ENCODE data around the gene PTPRD.

PTPRD gene

GRCh38 chr9:8835291-8835690 lies 1777.5 kb downstream of the PTPRD start:
- Histone ChIP-seq H3K4me3 (ENCODE audit: low read depth, low read length) (no peak overlapping the region), H3K4me1 (ENCODE audit: control insufficient read depth, insufficient read depth, low read length) (no peaks in the 10 kb centered on the region), H3K36me3 (ENCODE audit: control insufficient read depth in 2 of 2, insufficient read depth in 1 of 2, low read length in 2 of 2) (no peaks in the 10 kb centered on the region), H3K27ac (ENCODE audit: extremely low read depth, low read depth, low read length) (no peak overlapping the region), H3K9me3 (ENCODE audit: control insufficient read depth, insufficient read depth, low read depth, low read length) (no peaks in the 10 kb centered on the region)
- no peak for TF ChIP-seq PRDM4 (tag by site-specific recombination; IDR thresholded peaks at IDR 0.05)
- TF ChIP-seq OVOL3 (tag by site-specific recombination; IDR thresholded peaks at IDR 0.05), result no peak
- TF ChIP-seq ZNF629 (tag by site-specific recombination; IDR thresholded peaks at IDR 0.05), result no peak
- no peak for TF ChIP-seq KLF7 (tag by site-specific recombination; IDR thresholded peaks at IDR 0.05; ENCODE audit: borderline replicate concordance)
- no peak for TF ChIP-seq PRDM1 (tag by site-specific recombination; IDR thresholded peaks at IDR 0.05)
- TF ChIP-seq ZSCAN30 (tag by site-specific recombination; IDR thresholded peaks at IDR 0.05), result no peak
- no peak for TF ChIP-seq ZNF776 (tag by site-specific recombination; IDR thresholded peaks at IDR 0.05; ENCODE audit: borderline replicate concordance)
- ChIA-PET CTCF (interaction anchor here (0.7 kb wide), 1 partner anchor 9 kb away, joined by 3 read pairs; no protein-coding TSS in a partner anchor), POLR2A (no interaction called here)

DNA sequence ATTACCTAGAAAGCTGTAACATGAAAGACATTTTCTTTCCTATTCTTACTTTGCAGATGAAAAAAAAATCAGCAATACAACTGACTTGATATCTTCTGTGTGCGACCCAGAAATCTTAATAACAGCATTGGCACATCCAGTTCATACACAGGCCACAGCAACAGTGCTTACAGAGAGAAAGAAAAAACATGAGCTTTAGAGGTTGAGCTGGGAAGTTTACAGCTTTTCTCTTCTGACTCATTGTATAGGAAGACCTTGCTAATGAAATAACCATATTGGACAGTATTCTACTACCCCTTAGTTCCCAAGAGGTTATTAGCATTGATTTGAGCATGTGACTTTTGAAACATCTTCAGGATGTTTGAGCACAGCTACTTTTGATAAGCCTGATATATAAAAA lies 1779.8 kb downstream of the PTPRD start:
- H3K27ac ChIP-seq (ENCODE audit: extremely low read depth, low read depth, low read length), result no peak overlapping the region
- POLR2A ChIA-PET, result interaction anchor here (0.8 kb wide), 1 partner anchor 14 kb away, joined by 3 read pairs; no protein-coding TSS in a partner anchor
- TF ChIP-seq PRDM1 (tag by site-specific recombination; IDR thresholded peaks at IDR 0.05) (no peak), ZNF747 (tag by site-specific recombination; IDR thresholded peaks at IDR 0.05) (no peak), WT1 (tag by site-specific recombination; IDR thresholded peaks at IDR 0.05) (no peak)
- CTCF ChIA-PET, result interaction anchor here (0.5 kb wide), 1 partner anchor 172 kb away, joined by 3 read pairs; no protein-coding TSS in a partner anchor
- no peak overlapping the region for H3K4me3 ChIP-seq (ENCODE audit: low read depth, low read length)
- H3K9me3 ChIP-seq (ENCODE audit: control insufficient read depth, insufficient read depth, low read depth, low read length), result no peaks in the 10 kb centered on the region
- no peaks in the 10 kb centered on the region for H3K36me3 ChIP-seq (ENCODE audit: control insufficient read depth in 2 of 2, insufficient read depth in 1 of 2, low read length in 2 of 2)
- no peaks in the 10 kb centered on the region for H3K4me1 ChIP-seq (ENCODE audit: control insufficient read depth, insufficient read depth, low read length)

DNA sequence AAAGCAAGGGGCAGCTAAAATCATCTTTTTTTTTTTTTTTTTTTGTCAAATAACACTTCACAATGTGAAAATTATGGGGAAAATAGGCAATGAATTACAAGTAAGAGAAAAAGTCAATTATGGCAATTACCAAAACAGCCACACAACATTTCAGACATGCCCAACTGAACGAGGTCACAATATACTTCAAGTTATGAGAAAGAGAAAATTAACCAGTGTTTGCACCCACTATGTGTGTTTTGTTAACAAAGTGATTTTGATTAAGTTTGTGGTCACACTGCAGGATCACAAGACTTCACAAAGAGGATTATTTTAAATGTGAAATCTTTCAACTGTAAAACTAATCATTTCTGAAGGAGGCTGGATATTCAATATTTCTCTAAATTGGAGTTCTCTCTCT lies 1780.4 kb downstream of the PTPRD start:
- Histone ChIP-seq H3K27ac (ENCODE audit: extremely low read depth, low read depth, low read length) (no peak overlapping the region), H3K9me3 (ENCODE audit: control insufficient read depth, insufficient read depth, low read depth, low read length) (no peaks in the 10 kb centered on the region), H3K4me3 (ENCODE audit: low read depth, low read length) (no peak overlapping the region), H3K36me3 (ENCODE audit: control insufficient read depth in 2 of 2, insufficient read depth in 1 of 2, low read length in 2 of 2) (no peaks in the 10 kb centered on the region), H3K4me1 (ENCODE audit: control insufficient read depth, insufficient read depth, low read length) (no peaks in the 10 kb centered on the region)
- no peak for TF ChIP-seq SP3 (tag by site-specific recombination; IDR thresholded peaks at IDR 0.05)
- no peak for TF ChIP-seq ZNF423 (tag by site-specific recombination; IDR thresholded peaks at IDR 0.05)
- TF ChIP-seq, protein P1, sequence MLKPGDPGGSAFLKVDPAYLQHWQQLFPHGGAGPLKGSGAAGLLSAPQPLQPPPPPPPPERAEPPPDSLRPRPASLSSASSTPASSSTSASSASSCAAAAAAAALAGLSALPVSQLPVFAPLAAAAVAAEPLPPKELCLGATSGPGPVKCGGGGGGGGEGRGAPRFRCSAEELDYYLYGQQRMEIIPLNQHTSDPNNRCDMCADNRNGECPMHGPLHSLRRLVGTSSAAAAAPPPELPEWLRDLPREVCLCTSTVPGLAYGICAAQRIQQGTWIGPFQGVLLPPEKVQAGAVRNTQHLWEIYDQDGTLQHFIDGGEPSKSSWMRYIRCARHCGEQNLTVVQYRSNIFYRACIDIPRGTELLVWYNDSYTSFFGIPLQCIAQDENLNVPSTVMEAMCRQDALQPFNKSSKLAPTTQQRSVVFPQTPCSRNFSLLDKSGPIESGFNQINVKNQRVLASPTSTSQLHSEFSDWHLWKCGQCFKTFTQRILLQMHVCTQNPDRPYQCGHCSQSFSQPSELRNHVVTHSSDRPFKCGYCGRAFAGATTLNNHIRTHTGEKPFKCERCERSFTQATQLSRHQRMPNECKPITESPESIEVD (tag by site-specific recombination; IDR thresholded peaks at IDR 0.05), result peak; percentile 49
- TF ChIP-seq, protein P2, sequence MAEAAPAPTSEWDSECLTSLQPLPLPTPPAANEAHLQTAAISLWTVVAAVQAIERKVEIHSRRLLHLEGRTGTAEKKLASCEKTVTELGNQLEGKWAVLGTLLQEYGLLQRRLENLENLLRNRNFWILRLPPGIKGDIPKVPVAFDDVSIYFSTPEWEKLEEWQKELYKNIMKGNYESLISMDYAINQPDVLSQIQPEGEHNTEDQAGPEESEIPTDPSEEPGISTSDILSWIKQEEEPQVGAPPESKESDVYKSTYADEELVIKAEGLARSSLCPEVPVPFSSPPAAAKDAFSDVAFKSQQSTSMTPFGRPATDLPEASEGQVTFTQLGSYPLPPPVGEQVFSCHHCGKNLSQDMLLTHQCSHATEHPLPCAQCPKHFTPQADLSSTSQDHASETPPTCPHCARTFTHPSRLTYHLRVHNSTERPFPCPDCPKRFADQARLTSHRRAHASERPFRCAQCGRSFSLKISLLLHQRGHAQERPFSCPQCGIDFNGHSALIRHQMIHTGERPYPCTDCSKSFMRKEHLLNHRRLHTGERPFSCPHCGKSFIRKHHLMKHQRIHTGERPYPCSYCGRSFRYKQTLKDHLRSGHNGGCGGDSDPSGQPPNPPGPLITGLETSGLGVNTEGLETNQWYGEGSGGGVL (tag by site-specific recombination; IDR thresholded peaks at IDR 0.05), result no peak
- TF ChIP-seq ZNF664 (tag by site-specific recombination; IDR thresholded peaks at IDR 0.05), result no peak
- TF ChIP-seq ZNF558 (tag by site-specific recombination; IDR thresholded peaks at IDR 0.05), result no peak
- ChIA-PET CTCF (interaction anchor here (0.6 kb wide), 1 partner anchor 80 kb away, joined by 3 read pairs; no protein-coding TSS in a partner anchor), POLR2A (no interaction called here)
